Measurements from ENCODE around the gene CNOT11. TPM values are rescaled to one million over a fixed set of nuclear protein-coding genes. Genes with fewer than 3 reads are reported as not detected.

The CNOT11 gene
- total RNA-seq, 1 experiment from 2014 or later, result 54.0 TPM

DNA sequence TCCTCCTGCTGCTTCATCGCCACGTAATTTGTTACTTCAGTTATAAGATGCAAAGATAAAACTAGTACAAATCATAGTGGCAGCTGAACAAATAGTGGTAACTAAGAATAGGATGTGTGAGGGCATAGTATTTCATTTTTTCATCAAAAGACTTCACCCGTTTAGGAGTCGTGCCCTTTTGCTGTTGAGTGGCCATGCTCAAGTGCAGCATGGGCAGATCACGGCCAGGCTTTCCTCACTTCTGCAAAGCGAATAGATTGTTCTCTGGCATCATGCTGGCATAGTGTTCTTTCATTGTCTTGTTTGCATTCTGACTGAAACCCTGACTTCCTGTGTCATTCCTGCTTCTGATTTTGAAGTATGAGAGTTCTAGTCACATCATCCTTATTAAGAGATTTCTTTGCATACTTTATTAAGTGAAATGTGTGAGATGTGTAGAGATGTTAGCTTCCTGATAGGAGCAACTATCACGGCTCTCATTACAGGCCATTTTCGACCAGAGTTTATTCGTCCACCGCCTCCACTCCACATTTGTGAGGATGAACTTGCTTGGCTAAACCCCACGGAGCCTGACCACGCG, 11.8 kb downstream of the CNOT11 start:
- DNase-seq (ENCODE audit: low spot score) (no peak), ATAC-seq (no peak)
- peak overlapping the region; percentile 57 for H3K27ac Mint-ChIP-seq
- ChIA-PET CTCF (no interaction called here), POLR2A (no interaction called here)
- TF ChIP-seq, protein P1, sequence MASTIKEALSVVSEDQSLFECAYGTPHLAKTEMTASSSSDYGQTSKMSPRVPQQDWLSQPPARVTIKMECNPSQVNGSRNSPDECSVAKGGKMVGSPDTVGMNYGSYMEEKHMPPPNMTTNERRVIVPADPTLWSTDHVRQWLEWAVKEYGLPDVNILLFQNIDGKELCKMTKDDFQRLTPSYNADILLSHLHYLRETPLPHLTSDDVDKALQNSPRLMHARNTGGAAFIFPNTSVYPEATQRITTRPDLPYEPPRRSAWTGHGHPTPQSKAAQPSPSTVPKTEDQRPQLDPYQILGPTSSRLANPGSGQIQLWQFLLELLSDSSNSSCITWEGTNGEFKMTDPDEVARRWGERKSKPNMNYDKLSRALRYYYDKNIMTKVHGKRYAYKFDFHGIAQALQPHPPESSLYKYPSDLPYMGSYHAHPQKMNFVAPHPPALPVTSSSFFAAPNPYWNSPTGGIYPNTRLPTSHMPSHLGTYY (CRISPR knock-in tag; IDR thresholded peaks at IDR 0.05), result no peak
- H3K4me1 Mint-ChIP-seq, result peaks cover 17% of the 10 kb centered on the region
- no peaks in the 10 kb centered on the region for H3K27me3 Mint-ChIP-seq (ENCODE audit: low read depth)
- H3K4me3 Mint-ChIP-seq, result no peak overlapping the region
- peaks cover 66% of the 10 kb centered on the region for H3K36me3 Mint-ChIP-seq
- H3K9me3 Mint-ChIP-seq, result no peaks in the 10 kb centered on the region

DNA sequence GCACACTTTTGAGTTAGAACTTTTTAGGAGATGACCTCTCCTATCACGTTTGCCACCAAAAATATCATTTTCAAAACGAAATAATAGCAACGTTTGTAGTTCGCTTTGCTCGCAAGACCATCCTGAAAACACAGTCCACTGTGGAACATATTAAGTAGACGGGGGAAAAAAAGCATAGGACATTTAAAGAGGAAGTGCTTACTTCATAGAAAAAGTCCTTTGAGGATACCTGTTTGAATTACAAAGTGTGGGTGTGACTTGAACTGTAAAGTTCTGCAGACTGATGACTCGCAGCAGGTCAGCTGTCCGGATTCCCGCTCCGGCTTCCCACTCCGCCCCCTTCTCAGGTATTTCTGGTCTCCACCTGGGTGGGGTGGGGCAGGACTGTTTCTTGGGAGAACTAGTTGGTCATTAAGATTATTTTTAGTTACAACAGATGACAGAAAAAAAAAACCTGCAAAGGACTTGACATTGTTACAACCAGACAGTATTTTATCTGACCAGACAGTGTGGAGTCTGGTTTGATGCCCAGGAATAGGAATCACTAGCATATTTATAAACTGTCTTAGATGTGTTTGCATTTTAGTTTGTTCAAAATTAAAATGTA, 13.3 kb downstream of the CNOT11 start:
- Mint-ChIP-seq H3K4me3 (no peak overlapping the region), H3K27me3 (ENCODE audit: low read depth) (no peaks in the 10 kb centered on the region), H3K9me3 (no peaks in the 10 kb centered on the region), H3K36me3 (peaks cover 72% of the 10 kb centered on the region), H3K4me1 (peaks cover 17% of the 10 kb centered on the region), H3K27ac (peak overlapping the region; percentile 95)
- POLR2A ChIA-PET, result no interaction called here
- ATAC-seq, result peak; percentile 62
- TF ChIP-seq, protein P2, sequence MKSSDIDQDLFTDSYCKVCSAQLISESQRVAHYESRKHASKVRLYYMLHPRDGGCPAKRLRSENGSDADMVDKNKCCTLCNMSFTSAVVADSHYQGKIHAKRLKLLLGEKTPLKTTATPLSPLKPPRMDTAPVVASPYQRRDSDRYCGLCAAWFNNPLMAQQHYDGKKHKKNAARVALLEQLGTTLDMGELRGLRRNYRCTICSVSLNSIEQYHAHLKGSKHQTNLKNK (CRISPR knock-in tag; IDR thresholded peaks at IDR 0.05), result no peak
- TF ChIP-seq, protein P3, sequence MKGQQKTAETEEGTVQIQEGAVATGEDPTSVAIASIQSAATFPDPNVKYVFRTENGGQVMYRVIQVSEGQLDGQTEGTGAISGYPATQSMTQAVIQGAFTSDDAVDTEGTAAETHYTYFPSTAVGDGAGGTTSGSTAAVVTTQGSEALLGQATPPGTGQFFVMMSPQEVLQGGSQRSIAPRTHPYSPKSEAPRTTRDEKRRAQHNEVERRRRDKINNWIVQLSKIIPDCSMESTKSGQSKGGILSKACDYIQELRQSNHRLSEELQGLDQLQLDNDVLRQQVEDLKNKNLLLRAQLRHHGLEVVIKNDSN (CRISPR knock-in tag; IDR thresholded peaks at IDR 0.05), result no peak
- no peak for TF ChIP-seq SP1 (CRISPR knock-in tag; conservative IDR thresholded peaks at IDR 0.05)
- DNase-seq (ENCODE audit: low spot score), result peak; percentile 18
- CTCF ChIA-PET, result no interaction called here

DNA sequence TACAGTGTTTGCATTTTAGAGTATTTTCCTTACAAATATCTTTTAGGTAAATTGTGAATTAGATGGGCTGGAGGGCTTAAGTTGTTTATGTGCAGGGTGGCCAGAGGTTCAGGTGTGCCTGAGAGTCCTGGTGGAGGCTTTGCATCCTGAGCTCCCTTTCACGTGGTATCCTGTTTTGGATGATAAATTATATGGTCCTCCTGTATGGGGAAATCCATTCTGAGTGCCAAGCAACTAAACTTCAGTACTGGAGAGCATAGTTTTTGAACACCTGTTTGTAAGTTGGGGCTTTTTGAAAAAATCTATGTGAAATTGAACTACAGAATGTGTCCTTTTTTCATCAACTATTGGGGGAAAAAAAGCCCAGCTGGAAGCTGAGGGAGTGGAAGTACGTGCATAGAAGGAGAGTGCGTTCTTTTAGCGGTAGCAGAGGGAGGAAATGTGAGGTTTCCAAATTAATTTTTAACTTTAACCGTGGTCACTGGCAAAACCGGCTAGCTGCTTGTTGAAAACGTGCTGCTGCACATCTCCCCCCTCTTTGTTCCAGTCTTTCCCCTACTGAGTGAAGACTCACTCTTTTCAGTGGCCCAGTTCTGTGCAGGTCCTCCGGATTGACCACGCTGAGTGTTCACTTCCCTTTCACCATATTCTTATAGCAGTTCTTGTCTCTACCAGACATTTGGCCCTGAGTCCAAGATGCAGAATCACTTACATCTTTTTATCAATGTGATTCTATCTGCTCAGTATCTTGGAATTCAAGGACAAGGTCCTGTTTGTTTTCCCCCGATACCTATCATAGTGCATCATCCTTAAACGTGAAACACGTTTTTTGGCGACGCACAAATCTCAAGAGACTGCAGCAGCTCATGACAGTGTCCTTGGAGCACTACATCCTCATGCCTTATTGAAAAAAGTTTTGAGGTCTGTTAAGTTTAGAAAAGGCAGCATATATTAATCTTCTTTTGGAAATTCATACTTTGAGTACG, 15.3 kb downstream of the CNOT11 start:
- CTCF ChIA-PET, result no interaction called here
- H3K27me3 Mint-ChIP-seq (ENCODE audit: low read depth), result no peaks in the 10 kb centered on the region
- TF ChIP-seq, protein P4, sequence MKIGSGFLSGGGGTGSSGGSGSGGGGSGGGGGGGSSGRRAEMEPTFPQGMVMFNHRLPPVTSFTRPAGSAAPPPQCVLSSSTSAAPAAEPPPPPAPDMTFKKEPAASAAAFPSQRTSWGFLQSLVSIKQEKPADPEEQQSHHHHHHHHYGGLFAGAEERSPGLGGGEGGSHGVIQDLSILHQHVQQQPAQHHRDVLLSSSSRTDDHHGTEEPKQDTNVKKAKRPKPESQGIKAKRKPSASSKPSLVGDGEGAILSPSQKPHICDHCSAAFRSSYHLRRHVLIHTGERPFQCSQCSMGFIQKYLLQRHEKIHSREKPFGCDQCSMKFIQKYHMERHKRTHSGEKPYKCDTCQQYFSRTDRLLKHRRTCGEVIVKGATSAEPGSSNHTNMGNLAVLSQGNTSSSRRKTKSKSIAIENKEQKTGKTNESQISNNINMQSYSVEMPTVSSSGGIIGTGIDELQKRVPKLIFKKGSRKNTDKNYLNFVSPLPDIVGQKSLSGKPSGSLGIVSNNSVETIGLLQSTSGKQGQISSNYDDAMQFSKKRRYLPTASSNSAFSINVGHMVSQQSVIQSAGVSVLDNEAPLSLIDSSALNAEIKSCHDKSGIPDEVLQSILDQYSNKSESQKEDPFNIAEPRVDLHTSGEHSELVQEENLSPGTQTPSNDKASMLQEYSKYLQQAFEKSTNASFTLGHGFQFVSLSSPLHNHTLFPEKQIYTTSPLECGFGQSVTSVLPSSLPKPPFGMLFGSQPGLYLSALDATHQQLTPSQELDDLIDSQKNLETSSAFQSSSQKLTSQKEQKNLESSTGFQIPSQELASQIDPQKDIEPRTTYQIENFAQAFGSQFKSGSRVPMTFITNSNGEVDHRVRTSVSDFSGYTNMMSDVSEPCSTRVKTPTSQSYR (CRISPR knock-in tag; IDR thresholded peaks at IDR 0.05), result no peak
- no peak for TF ChIP-seq ZNF317 (CRISPR knock-in tag; IDR thresholded peaks at IDR 0.05; ENCODE audit: borderline replicate concordance, low read depth)
- no peak for TF ChIP-seq ZNF263 (CRISPR knock-in tag; IDR thresholded peaks at IDR 0.05; ENCODE audit: low read depth)
- TF ChIP-seq HMGA2 (CRISPR knock-in tag; IDR thresholded peaks at IDR 0.05), result no peak
- TF ChIP-seq NR2C2 (CRISPR knock-in tag; IDR thresholded peaks at IDR 0.05), result no peak
- no peak for TF ChIP-seq GRHL2 (CRISPR knock-in tag; IDR thresholded peaks at IDR 0.05; ENCODE audit: insufficient replicate concordance, severe bottlenecking)
- H3K9me3 Mint-ChIP-seq, result no peaks in the 10 kb centered on the region
- DNase-seq (ENCODE audit: low spot score) (no peak), ATAC-seq (no peak)
- H3K27ac Mint-ChIP-seq, result peak overlapping the region; percentile 54
- peaks cover 17% of the 10 kb centered on the region for H3K4me1 Mint-ChIP-seq
- peaks cover 71% of the 10 kb centered on the region for H3K36me3 Mint-ChIP-seq
- no peak overlapping the region for H3K4me3 Mint-ChIP-seq
- POLR2A ChIA-PET, result no interaction called here

Data from WTC11 (cell line).